K562 (cell line): ENCODE data around the gene TSPAN13. TPM values are rescaled to one million over a fixed set of nuclear protein-coding genes. Genes with fewer than 3 reads are reported as not detected.
A peak's percentile ranks its signal among the peaks of the same experiment; 100 is the strongest.

Source experiments
- ATAC-seq: fragments of 200-7000 bp; cut with Tn5 transposase; 3 replicates; pipeline ENCODE4 v1.9.1; 2020; ENCODE audit warnings: moderate library complexity
- BruUV-seq: library from RNA; stranded (reverse); fragments of 400-500 nt; replicated peaks from 2 replicates; lab custom pipeline; 2021; lab: Mats Ljungman, UMichigan
- CTCF ChIA-PET: fragments of 300-600 bp; formaldehyde crosslinking; extraction: SDS; loops from one replicate; lab custom pipeline; 2021; ENCODE audit warnings: low intra/inter-chr PET ratio; lab: Yijun Ruan, JAX
- POLR2A ChIA-PET: fragments of 300-600, 350-650 bp; sonication (Branson Sonifier 250); formaldehyde crosslinking; extraction: SDS; loops from one replicate; lab custom pipeline; 2021; ENCODE audit warnings: antibody characterized with exemption, inconsistent platforms; lab: Yijun Ruan, JAX
- DNase-seq, 4 experiments: peaks; one replicate each; pipeline versions ENCODE4 v3.0.0 to v3.0.0-alpha.2; 2011 to 2018; ENCODE audit warnings: low spot score in 3 of 4, mixed read lengths in 3 of 4; ENCODE audit errors: extremely low read depth in 1 of 4
- FAIRE-seq: peaks from 2 replicates; lab custom pipeline; 2011; peaks lifted over from hg19 to GRCh38; lab: Jason Lieb, UNC
- H2AFZ ChIP-seq: 2 replicates; pipeline ENCODE4 v1.6.0; 2011; ENCODE audit warnings: low read depth, low read length, control low read depth, inconsistent platforms
- H3K27ac ChIP-seq: fragments of 200-600 bp; 3 replicates; pipeline ENCODE4 v1.8.0; 2011; ENCODE audit warnings: low read depth, mild to moderate bottlenecking, control low read depth, inconsistent platforms, low read length, moderate library complexity, mixed read lengths; ENCODE audit errors: extremely low read depth
- H3K27me3 ChIP-seq, 2 experiments: fragments of 300-600 bp in 1 of 2; 2 replicates in 1 of 2; 3 replicates in 1 of 2; pipeline versions ENCODE4 v1.6.0 to v1.8.0; 2011; ENCODE audit warnings: inconsistent platforms in 2 of 2, low read length in 2 of 2, mild to moderate bottlenecking in 1 of 2, mixed read lengths in 1 of 2, moderate library complexity in 1 of 2; ENCODE audit not compliant: control insufficient read depth in 2 of 2, insufficient read depth in 2 of 2
- H3K36me3 ChIP-seq: fragments of 300-600 bp; 3 replicates; pipeline ENCODE4 v1.8.0; 2011; ENCODE audit warnings: mild to moderate bottlenecking, low read length, inconsistent platforms; ENCODE audit not compliant: control insufficient read depth, insufficient read depth
- H3K4me1 ChIP-seq, 2 experiments: fragments of 200-600 bp in 1 of 2; replicated peaks in 1 of 2; 2 replicates in 1 of 2; 3 replicates in 1 of 2; pipeline versions ENCODE4 v1.5.1 to v1.8.0; 2011; ENCODE audit warnings: inconsistent platforms in 2 of 2, low read length in 2 of 2, mild to moderate bottlenecking in 1 of 2, mixed read lengths in 1 of 2, moderate library complexity in 1 of 2; ENCODE audit not compliant: control insufficient read depth in 2 of 2, insufficient read depth in 2 of 2
- H3K4me2 ChIP-seq: 2 replicates; pipeline ENCODE4 v1.6.1; 2011; ENCODE audit warnings: low read length, control low read depth, inconsistent platforms, mixed read lengths; ENCODE audit not compliant: insufficient read depth
- H3K4me3 ChIP-seq: fragments of 200-600 bp; sonication (generic), shearing (Covaris generic); 2 replicates; pipeline ENCODE4 v1.5.1; 2016; ENCODE audit warnings: control low read depth, inconsistent platforms
- H3K79me2 ChIP-seq: fragments of 200-600 bp; 3 replicates; pipeline ENCODE4 v1.8.0; 2011; ENCODE audit warnings: low read length, inconsistent platforms; ENCODE audit not compliant: control insufficient read depth, insufficient read depth
- H3K9ac ChIP-seq, 2 experiments: 2 replicates each; pipeline versions ENCODE4 v1.6.0 to v1.6.1; 2011; ENCODE audit warnings: low read depth in 2 of 2, low read length in 2 of 2, control low read depth in 1 of 2, inconsistent platforms in 1 of 2, mild to moderate bottlenecking in 1 of 2, mixed read lengths in 1 of 2; ENCODE audit not compliant: insufficient read depth in 1 of 2
- H3K9me1 ChIP-seq: one replicate; pipeline ENCODE4 v1.6.0; 2011; ENCODE audit warnings: inconsistent platforms, mild to moderate bottlenecking, low read length, moderate library complexity; ENCODE audit not compliant: control insufficient read depth, insufficient read depth
- H3K9me3 ChIP-seq: replicated peaks from 2 replicates; pipeline ENCODE4 v1.5.1; 2011; ENCODE audit warnings: low read depth, low read length, inconsistent platforms; ENCODE audit not compliant: control insufficient read depth, insufficient read depth
- H4K20me1 ChIP-seq: replicated peaks from 2 replicates; pipeline ENCODE4 v1.6.1; 2011; ENCODE audit warnings: low read length, inconsistent platforms, mixed read lengths; ENCODE audit not compliant: control insufficient read depth, insufficient read depth
- GABPB1 ChIP-seq: sonication (generic); formaldehyde crosslinking; IDR thresholded peaks from 2 replicates; pipeline ENCODE4 v1.8.0; 2022; ENCODE audit warnings: mild to moderate bottlenecking, missing genetic modification reagents
- POLR2AphosphoS2 ChIP-seq: IDR thresholded peaks from 2 replicates; pipeline ENCODE4 v1.6.1; 2012; ENCODE audit warnings: low read length, improper control_type of control experiment
- POLR3G ChIP-seq: IDR thresholded peaks from 2 replicates; pipeline ENCODE4 v1.6.1; 2011; ENCODE audit not compliant: insufficient read length, insufficient replicate concordance; ENCODE audit errors: extremely low read depth
- TAF1 ChIP-seq: IDR thresholded peaks from 2 replicates; pipeline ENCODE4 v1.6.1; 2011; ENCODE audit warnings: mild to moderate bottlenecking, low read length, moderate library complexity; ENCODE audit not compliant: insufficient read depth, control insufficient read depth, severe bottlenecking; ENCODE audit errors: extremely low read depth
- TOE1 ChIP-seq, 2 experiments: fragments of 450-650 bp in 1 of 2; sonication (generic) in 1 of 2; formaldehyde crosslinking in 1 of 2; IDR thresholded peaks; 2 replicates each; pipeline versions ENCODE4 v1.7.1 to v1.8.0; 2016 to 2022; ENCODE audit warnings: borderline replicate concordance in 2 of 2, mild to moderate bottlenecking in 2 of 2, antibody characterized with exemption in 1 of 2, inconsistent platforms in 1 of 2, low read depth in 1 of 2, missing genetic modification reagents in 1 of 2, moderate library complexity in 1 of 2
- WGBS: fragments of 100-300 bp; shearing (Covaris generic); methylation state at CpG from one replicate; pipeline ENCODE4 v1.1.6; 2016; ENCODE audit warnings: low coverage, mixed read lengths; ENCODE audit not compliant: insufficient coverage; ENCODE audit errors: missing lambda C conversion rate; 5-methylcytosine and 5-hydroxymethylcytosine counted together
- in situ Hi-C: fragments of 300-500 bp; cut with MboI; formaldehyde crosslinking; loops from 4 replicates; pipeline ENCODE4 v1.15.0; 2018; ENCODE audit warnings: inconsistent platforms, mixed read lengths
- intact Hi-C: fragments of 100-400 bp; cut with micrococcal nuclease; formaldehyde crosslinking; loops from 2 replicates; pipeline ENCODE4 v1.14.2; 2022
- polyA plus RNA-seq, 8 experiments: library from polyadenylated mRNA; depleted of rRNA in 4 of 8; stranded (reverse) in 5 of 8; unstranded in 3 of 8; fragments of >200 nt; fragmentation: Nextera tagmentation in 2 of 8; fragmentation: Illumina TruSeq in 1 of 8; extraction: Ambion mirVana in 2 of 8; extraction: Trizol in 1 of 8; gene quantifications; 2 replicates each; pipeline versions ENCODE4 v1.2.1 to v1.2.3, GENCODE V29; 2011 to 2014; ENCODE audit warnings: inconsistent platforms in 1 of 8, missing spikeins in 1 of 8
- total RNA-seq, 7 experiments: library from RNA; depleted of rRNA in 6 of 7; stranded (reverse); fragments of >200 nt in 6 of 7; fragmentation: Illumina TruSeq in 2 of 7; extraction: Trizol in 2 of 7; gene quantifications; 2 replicates each; pipeline versions ENCODE4 v1.2.1 to v1.2.3, GENCODE V29; 2011 to 2021; ENCODE audit warnings: low replicate concordance in 1 of 7

Gene TSPAN13
- total and polyA plus RNA-seq, 9 of the 15 experiments (the other 6 are each of a cell fraction or from before 2014, with no cell fraction given): 7.8 to 46.3 (median 20.0) TPM

DNA sequence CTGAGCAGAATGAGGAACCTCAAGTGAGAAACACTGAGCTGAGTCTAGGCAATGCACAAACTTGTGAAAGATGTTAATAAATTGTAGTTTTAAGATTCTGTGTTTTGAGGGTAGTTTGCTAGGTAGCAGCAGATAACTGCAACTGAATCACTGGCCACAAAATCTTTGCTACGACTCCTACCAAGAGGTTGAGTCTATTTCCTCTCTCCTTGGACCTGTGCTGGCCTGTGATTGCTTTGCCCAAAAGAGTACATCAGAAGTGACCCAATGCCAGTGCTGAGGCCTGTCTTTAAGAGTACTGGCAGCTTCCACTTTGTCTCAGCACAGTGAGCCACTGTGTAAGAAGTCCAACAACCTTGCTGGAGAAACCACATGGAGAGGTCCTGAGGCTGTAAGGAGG is 11.9 kb upstream of the TSPAN13 start:
- Histone ChIP-seq H3K4me1 (peaks cover 31 to 49% of the 10 kb centered on the region in 2 experiments; a peak in 4 of 5 replicates), H3K79me2 (no peaks in the 10 kb centered on the region), H3K27ac (no peak overlapping the region; the same call in 2 of the 3 replicates), H3K9ac (peak overlapping the region in 1 of 2 experiments; percentile 18; a peak in 1 of 4 replicates), H3K36me3 (no peaks in the 10 kb centered on the region), H3K27me3 (no peaks in the 10 kb centered on the region), H3K4me2 (no peak overlapping the region), H3K4me3 (no peak overlapping the region), H4K20me1 (no peaks in the 10 kb centered on the region), H3K9me3 (no peaks in the 10 kb centered on the region)
- POLR2A ChIA-PET: interaction anchor here (0.6 to 2.2 kb wide), 4 partner anchors 10 to 322 kb away, joined by 3 to 8 read pairs (median 4); no protein-coding TSS in a partner anchor
- ATAC-seq: peak; percentile 6
- no peak for DNase-seq
- intact Hi-C loops: loop anchor here (5.0 kb wide), 1 partner anchor 79 kb away; no protein-coding TSS in a partner anchor
- CTCF ChIA-PET: no interaction called here
- FAIRE-seq: no peak
- TF ChIP-seq POLR3G: no peak
- no peak for TF ChIP-seq TOE1 (IDR thresholded peaks at IDR 0.05; ENCODE audit: borderline replicate concordance)
- TF ChIP-seq TOE1 (CRISPR knock-in tag; IDR thresholded peaks at IDR 0.05; ENCODE audit: borderline replicate concordance, low read depth): no peak
- no peak for TF ChIP-seq POLR2AphosphoS2
- TF ChIP-seq TAF1: no peak
- TF ChIP-seq GABPB1 (CRISPR knock-in tag): no peak
- TF ChIP-seq, all 486 proteins: peak for 0
- BruUV-seq: no TSS peak
- WGBS: 45% methylated on average over 1 of the region's 1 CpG
- in situ Hi-C loops: no loop called here
- H3K9me1 ChIP-seq: no peaks in the 10 kb centered on the region
- H2AFZ ChIP-seq: no peak overlapping the region; the same call in 1 of the 2 replicates
